ENCODE measurements around the gene CLIP2.
"Not testable (repeated sequence)": the region's sequence is repeated elsewhere in the genome, so short reads cannot be mapped to it uniquely, and the experiment has no call there.

Gene CLIP2

DNA sequence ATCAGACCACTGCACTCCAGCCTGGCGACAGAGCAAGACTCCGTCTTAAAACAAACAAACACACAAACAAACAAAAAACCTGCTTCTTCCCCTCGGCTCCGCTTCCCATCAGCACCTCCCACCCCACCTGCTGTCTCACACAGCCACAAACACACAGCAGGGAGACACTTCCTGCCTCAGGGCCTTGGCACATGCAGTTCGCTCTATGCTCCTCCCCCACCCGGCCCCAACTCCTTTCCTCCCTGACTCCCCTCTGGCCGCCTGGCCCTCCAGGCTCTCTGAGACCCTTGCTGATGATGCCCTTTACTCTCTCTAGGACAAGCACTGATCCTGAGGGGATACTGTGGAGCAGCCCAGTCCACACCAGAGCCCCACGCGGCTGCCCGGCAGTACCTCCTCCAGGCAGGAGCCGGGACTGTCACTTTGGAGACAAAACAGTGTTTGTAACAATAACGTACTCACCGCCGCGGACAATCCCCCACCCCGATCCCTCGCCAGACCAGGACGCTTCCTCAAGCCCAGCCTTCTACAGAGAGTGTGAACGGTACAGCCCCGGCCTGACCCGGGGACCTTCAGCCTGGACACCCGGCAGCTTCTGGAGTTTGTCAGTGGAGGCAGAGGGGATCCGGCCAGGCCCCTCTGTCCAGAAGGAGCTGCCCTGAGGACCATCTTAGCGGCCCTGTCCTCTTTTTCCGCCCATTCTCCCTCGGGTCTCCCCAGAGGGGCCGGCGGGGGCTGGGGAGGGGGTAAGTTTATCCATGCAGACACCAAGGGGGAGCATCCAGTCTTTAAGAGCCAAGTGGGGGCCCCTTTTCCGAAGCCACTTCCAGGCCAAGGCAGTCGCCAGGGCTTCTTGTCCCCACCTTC lies 114.5 kb downstream of the CLIP2 start:
- no peak for DNase-seq (ENCODE audit: low spot score)

DNA sequence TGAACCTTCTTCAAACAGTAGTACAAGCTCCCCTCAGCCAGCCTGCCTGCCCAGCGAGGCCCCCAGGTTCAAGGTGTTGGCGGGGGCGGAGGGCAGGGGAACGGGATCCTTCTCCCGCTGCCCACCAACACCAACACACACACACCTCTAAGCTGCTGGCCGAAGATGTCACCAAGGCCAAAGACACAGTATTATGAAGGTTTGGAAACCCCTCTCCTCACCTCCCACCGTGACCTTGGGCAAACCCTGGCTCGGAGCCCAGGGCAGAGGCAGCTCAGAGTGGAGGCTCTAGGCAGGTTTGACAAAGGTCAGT lies 115.1 kb downstream of the CLIP2 start:
- DNase-seq (ENCODE audit: low spot score) = no peak

DNA sequence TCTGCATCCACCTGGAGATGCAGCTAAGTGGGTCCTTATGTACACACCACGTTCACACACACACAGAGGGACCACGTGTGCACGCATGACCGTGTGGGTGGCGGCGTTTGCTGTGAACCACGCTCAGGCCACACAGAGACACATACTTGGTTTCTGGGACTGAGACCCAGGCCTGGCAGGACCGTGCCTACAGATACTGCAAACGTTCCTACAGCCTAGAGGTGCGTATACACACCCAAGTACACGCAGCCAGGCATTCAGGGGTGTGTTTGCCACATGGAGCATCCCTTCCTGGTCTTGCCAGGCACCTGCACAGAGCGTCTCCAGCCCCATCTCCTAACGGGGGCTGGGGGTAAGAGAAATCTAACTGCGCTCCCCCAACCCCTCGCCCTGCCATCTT lies 115.5 kb downstream of the CLIP2 start:
- no peak for DNase-seq (ENCODE audit: low spot score)

- no peak for DNase-seq (ENCODE audit: low spot score)
Measured at GRCh38 chr7:74405191-74405898, 116.1 kb downstream of the CLIP2 start.

GRCh38 chr7:74405899-74406512 lies 116.8 kb downstream of the CLIP2 start:
- no peak for DNase-seq (ENCODE audit: low spot score)

DNA sequence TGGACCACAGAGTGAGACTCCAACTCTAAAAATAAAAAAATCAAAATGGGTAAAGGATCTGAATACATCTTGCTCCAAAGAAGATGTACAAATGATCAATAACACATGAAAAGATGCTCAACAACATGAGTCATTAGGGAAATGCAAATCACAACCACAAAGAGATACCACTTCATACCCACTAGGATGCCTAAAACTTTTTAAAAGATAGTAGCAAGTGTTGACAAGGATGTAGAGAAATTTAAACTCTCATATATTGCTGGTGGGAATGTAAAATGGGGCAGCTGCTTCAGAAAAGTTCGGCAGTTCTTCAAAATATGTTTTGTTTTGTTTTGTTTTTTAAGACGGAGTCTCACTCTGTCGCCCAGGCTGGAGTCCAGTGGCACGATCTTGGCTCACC lies 118.8 kb downstream of the CLIP2 start:
- DNase-seq (ENCODE audit: low spot score) = no peak

DNA sequence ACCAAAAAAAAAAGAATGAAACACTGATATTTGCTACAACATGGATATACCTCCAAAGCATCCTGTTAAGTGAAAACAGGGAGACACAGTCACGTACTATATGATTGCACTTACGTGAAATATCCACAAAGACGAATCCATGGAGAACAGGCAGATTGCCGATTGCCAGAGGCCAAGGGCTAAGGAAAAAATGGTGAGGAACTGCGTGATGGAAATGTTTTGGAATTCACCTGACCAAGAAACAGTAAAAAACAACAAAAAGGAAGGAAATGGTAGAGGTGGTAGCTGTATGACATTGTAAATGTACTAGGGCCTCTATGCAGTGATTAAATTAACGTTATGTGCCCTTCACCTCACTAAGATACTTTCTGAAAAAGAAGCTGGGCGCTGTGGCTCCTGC lies 120.4 kb downstream of the CLIP2 start:
- no peak for DNase-seq (ENCODE audit: low spot score)

DNA sequence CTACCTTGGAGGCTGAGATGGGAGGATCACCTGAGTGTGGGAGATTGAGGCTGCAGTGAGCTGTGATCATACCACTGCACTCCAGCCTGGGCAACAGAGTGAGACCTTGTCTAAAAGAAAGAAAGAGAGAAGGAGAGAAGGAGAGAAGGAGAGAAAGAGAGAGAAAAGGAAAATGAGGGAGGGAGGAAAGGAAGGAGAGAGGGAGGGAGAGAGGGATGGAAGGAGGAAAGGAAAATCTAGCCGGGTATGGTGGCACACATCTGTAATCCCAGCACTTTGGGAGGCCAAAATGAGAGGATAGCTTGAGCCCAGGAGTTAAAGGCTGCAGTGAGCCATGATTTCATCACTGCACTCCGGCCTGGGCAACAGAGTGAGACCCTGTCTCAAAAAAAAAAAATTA lies 121.6 kb downstream of the CLIP2 start:
- no peak for DNase-seq (ENCODE audit: low spot score)

- not testable (repeated sequence) for DNase-seq (ENCODE audit: low spot score)
Measured at GRCh38 chr7:74411571-74411970, 122.4 kb downstream of the CLIP2 start.

GRCh38 chr7:74412056-74412455 lies 122.8 kb downstream of the CLIP2 start:
- no peak for DNase-seq (ENCODE audit: low spot score)

DNA sequence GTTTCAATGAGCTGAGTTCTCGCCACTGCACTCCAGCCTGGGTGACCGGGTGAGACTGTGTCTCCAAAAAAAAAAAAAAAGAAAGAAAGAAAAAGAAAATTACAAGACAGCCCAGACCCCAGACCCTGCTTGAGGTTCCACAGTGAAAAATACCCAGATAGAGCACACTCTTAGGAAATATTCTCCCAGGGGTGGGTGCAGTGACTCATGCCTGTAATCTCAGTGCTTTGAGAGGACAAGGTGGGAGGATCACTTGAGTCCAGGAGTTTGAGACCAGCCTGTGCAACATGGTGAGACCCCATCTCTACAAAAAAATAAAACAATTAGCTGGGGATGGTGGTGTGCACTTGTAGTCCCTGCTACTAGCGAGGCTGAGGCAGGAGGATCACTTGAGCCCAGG lies 123.4 kb downstream of the CLIP2 start:
- no peak for DNase-seq (ENCODE audit: low spot score)

GRCh38 chr7:74414595-74415333 lies 125.6 kb downstream of the CLIP2 start:
- not testable (repeated sequence) for DNase-seq (ENCODE audit: low spot score)

GRCh38 chr7:74417419-74417971 lies 128.3 kb downstream of the CLIP2 start:
- peak; percentile 85 for DNase-seq (ENCODE audit: low spot score)

DNA sequence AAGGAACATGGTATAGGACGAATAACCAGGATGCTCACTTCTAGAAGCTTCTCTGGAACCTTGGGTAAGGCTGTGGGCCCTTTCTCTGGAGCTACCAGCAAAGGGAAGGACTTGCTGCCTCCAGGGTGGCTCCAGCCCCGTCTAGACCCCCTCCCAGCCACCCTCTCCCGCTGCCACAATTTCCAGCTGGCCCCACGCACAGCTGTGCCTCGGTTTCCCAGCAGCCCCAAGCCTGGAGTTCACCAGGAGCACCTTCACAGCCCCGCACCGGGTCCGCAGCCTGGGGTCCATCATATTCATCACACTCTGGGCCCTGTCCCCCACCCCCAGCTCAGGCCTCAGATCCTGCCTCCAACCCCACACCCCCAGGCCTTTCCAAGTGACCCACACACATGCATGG lies 128.9 kb downstream of the CLIP2 start:
- DNase-seq (ENCODE audit: low spot score) = no peak

GRCh38 chr7:74418538-74418937 lies 129.3 kb downstream of the CLIP2 start:
- DNase-seq (ENCODE audit: low spot score) = no peak

DNA sequence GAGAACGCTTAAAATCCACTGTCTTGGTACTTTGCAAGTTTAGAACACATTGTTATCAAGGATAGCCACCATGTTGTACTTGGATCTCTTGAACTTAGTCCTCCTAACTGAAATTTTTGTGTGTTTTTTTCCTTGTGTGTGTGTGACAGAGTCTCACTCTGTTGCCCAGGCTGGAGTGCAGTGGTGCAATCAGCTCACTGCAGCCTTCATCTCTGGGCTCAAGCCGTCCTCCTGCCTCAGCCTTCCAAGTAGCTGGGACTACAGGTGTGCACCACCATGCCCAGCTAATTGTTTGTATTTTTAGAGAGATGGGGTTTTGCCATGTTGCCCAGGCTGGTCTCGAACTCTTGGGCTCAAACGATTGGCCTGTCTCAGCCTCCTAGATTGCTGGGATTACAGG lies 130.0 kb downstream of the CLIP2 start:
- DNase-seq (ENCODE audit: low spot score) = not testable (repeated sequence)

DNA sequence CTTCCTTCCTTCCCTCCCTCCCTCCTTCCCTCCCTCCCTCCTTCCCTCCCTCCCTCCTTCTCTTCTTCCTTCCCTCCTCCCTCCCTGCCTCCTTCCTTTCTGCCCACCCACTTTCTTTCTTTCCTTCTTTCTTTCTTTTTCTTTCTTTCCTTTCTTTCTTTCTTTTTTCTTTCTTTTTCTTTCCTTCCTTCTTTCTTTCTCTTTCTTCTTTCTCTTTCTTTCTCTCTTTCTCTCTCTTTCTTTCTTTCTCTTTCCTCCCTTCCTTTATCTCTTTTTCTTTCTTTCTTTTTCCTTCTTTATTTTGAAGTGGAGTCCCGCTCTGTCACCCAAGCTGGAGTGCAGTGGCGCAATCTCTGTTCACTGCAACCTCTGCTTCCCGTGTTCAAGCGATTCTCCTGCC lies 130.8 kb downstream of the CLIP2 start:
- DNase-seq (ENCODE audit: low spot score) = no peak

DNA sequence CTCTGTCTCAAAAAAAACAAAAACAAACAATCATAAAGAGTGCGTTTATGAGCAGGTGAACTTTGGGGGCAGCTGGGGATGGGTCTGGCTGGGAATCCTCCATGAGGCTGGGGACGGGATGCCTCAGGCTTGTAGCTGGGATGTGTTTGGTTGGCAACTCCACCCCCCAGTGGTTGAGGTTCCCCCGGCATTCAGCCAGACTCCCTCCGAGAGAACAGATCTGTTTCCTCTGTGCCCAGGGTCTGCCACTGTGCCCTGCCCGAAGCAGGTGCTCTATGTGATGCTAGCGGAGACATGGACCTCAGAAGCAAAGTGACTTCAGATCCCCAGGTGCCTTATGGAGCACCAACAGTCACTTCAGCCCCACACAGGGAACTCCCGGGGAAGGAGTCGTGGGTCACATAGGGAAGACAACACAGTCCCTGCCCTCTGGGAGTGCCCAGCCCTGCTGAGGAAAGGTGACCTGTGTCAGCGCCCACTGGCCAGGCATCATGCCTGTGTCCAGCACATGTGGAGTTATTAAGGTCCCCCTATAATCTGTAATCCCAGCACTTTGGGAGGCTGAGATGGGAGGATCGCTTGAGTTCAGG lies 135.2 kb downstream of the CLIP2 start:
- DNase-seq (ENCODE audit: low spot score) = no peak

- no peak for DNase-seq (ENCODE audit: low spot score)
Measured at GRCh38 chr7:74428023-74428422, 138.8 kb downstream of the CLIP2 start.

- no peak for DNase-seq (ENCODE audit: low spot score)
Measured at GRCh38 chr7:74429153-74429747, 140.0 kb downstream of the CLIP2 start.

GRCh38 chr7:74430409-74430808 lies 141.2 kb downstream of the CLIP2 start:
- DNase-seq (ENCODE audit: low spot score) = not testable (repeated sequence)

Data from Ammon's horn (tissue), 1 donor.